HK-2 (cell line): ENCODE results near the gene C1orf105.
"Not testable (repeated sequence)": the region's sequence is repeated elsewhere in the genome, so short reads cannot be mapped to it uniquely, and the experiment has no call there.

Source experiments
- DNase-seq: peaks from one replicate; pipeline ENCODE4 v3.0.0-alpha.2; 2018; ENCODE audit not compliant: unreplicated experiment

C1orf105 gene

GRCh38 chr1:172420385-172420784 lies at the start of gene C1orf105:
TSS of gene C1orf105 (plus strand) at chr1:172420685. CDS start at chr1:172420886, 201 bp downstream.
- DNase-seq: no peak

DNA sequence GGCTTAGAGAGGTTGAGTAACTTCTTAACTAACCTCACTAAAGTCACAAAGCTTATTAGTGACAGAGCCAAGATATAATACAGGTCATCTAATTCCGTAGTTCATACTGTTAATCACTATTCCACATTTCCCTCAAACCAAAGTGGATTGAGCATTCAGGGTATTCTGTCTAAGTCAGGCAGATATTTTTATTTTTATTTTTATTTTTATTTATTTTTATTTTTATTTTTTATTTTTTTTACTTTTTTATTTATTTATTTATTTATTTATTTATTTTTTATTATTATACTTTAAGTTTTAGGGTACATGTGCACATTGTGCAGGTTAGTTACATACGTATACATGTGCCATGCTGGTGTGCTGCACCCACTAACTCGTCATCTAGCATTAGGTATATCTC lies 48.8 kb upstream of the C1orf105 start:
- not testable (repeated sequence) for DNase-seq

DNA sequence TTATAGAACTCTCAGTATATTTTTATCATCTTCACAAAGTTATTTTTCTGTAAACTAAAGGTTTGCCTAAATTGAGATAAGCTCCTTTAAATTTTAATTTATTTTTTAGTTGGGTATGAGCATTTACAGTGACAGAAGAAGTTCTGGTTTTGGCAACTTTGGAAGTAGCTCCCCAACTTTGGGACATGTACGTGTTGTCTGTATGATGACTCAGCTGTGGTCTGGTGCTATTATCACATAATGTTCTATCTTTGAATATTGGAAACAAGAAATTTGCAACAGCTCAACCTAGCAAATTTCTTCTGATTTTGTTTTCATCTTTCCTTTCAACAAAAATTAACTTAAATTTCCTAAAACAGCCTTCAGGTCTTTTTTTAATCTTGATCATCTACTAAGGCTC lies 46.6 kb upstream of the C1orf105 start:
- DNase-seq: no peak

DNA sequence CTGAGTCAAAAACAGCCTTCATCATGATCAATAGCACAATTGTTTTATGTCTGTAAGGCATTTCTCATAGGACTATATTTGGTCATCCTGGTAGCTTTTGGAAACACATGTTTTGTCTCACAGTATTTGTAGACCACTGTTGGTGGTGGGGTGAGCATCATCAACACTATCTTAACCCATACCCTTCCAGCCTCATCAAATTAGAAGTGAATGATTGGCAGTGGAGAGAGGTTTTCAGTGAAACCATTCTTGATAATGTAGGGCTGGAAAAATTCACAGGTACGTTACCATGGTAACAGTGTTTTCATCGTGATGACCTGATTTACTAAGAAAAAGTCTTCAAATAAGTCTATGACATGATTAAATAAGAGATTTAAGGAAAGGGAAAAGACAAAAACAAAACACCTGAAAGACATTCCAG lies 45.3 kb upstream of the C1orf105 start:
- DNase-seq: no peak

DNA sequence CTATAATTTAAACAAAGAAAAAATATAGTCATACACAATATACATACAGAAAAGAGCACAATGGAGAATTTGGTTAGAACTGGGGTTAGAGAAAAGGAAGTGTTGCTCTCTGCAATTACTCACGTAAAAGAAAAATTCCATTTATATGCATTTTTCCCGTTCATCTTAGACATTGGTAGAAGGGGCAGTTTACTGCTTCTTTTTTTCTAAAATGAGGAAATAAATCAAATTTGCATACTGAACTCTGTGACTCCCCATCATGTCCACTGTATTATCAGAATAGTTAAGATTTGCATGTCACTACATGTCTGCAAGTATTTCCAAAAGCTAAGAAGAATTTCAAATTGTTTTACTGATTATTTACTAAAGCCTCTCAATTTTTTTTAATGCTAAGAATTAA lies 44.1 kb upstream of the C1orf105 start:
- no peak for DNase-seq

DNA sequence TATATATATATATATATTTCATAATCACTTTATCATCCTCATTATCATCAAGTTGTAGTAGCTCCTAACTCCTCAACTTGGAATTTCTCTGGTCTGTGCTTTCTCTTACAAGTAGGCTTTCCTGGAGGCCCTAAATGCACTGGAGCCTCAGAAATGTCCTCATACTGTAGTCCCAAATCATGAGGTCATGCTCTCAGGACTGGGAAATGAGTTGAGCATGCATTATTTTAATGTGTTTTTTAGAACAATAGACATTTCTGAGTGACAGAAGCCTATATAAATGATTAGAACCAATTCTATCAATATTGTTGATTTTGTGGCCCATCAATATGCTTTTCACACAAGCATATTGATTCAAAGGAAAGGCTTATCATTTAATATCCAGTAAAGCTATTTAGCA lies 42.9 kb upstream of the C1orf105 start:
- DNase-seq: no peak

- DNase-seq: no peak
Measured at GRCh38 chr1:172378109-172378760, 42.2 kb upstream of the C1orf105 start.

- no peak for DNase-seq
Measured at GRCh38 chr1:172380441-172381244, 39.8 kb upstream of the C1orf105 start.

GRCh38 chr1:172381946-172382345 lies 38.5 kb upstream of the C1orf105 start:
- DNase-seq: no peak

DNA sequence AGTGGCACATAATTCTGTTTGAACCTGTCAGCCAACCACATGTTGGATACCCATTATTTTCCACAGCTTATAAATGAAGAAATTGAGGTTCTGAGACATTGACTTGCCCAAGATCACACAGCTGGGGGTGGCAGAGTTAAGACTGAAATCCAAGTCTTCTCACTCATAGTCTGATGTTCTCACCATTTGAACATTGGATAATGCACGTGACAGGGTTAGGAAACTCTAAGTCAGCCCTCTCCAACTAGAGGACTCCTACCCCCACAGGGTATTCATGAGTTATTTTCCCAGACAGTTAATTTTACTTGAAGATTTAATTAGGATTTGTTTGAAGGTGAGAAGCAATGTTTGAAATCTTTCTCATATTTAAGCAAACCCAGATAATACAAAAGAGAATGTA lies 38.1 kb upstream of the C1orf105 start:
- DNase-seq: no peak

GRCh38 chr1:172382990-172383389 lies 37.5 kb upstream of the C1orf105 start:
- DNase-seq: no peak

DNA sequence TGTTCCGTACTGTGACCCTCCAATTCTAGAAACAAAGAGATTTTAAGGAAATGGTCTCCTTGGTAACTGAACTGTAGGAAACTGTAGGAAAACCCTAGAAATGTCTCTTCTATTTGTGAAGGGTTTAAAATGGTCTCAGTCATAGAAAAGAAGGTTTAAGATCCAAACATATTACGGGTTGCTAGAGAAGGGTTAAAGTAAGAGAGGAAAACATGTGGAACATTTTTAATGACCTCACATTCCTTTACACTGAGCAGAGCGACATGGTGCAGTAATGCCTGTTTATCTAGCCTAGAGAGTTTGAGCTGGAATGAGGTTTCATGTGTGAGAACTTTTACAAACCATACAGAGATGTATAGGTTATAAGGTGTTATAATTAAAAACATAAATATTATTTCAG lies 36.9 kb upstream of the C1orf105 start:
- DNase-seq: no peak

DNA sequence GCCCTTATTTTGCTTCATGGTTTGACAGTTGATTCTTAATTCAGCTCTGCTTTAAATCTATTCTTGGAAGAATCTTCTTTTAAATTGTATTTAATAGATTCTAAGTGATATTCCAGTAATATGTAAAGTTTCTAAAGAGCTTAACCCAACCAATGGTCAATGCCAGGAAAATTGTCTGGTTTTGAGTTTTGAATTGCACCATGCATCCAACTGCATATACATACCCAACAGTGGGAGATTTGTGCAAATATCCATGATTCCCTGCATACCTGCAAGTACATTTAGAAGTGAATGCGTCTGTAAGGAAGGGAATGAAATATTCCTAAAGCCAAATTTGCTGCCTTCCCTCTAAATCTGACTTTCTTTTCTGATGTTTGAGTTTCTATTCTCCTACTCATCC lies 35.8 kb upstream of the C1orf105 start:
- DNase-seq: no peak

- DNase-seq: no peak
Measured at GRCh38 chr1:172386046-172386445, 34.4 kb upstream of the C1orf105 start.

DNA sequence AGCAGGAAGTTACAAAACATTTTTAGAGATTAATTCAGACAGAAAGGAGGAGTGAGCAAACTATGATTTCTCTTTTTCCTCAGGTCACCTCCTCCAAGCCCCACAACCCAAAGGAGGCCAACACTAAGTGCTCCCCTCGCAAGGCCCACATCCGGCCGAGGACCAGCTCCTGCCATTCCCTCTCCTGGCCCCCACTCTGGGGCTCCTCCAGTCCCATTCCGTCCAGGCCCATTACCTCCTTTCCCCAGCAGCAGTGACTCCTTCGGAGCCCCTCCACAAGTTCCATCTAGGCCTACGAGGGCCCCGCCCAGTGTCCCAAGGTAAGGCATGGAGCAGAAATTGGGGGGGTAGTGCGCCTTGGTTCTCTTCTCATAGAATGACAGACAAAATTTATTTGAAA lies 32.0 kb upstream of the C1orf105 start:
- no peak for DNase-seq

GRCh38 chr1:172390301-172390682 lies 30.2 kb upstream of the C1orf105 start:
- no peak for DNase-seq

GRCh38 chr1:172390683-172391551 lies 29.6 kb upstream of the C1orf105 start:
- no peak for DNase-seq

DNA sequence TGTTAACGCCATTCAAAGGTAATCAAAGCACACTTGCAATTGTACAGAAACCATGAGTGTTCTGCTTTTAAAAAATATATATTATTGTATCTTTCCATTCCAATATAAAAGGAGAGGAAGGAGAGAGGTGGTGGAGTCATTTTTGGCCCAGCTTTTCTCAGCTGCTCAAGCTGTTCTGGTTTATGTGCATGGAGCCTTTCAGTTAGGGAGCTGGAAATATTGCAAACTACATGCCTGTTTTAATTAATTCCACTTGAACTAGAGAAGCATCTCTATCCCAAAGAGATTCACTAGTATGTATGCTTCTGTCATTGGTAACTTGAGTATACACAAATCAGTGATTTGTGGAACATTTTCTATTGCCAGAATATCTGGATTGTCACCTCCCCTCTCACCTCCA lies 28.5 kb upstream of the C1orf105 start:
- DNase-seq: no peak

DNA sequence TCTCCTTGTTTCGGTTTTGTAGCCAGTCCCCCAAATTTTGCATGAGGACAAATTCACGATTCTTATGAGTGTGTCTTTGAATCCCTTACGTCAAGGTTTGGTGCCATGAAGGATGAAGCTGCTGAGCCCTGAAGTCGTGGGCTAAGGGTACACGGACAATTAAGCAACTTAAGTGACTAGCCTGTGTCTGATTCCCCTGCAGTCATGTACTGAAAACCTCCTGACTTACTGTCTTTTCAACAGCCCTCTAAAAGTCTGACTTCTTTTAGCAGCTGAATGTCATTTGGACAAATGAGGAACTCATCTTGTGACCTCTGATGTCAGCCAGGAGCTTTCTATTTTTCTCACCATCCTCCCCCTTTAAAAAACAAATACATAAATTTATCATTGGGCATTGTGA lies 27.1 kb upstream of the C1orf105 start:
- no peak for DNase-seq

DNA sequence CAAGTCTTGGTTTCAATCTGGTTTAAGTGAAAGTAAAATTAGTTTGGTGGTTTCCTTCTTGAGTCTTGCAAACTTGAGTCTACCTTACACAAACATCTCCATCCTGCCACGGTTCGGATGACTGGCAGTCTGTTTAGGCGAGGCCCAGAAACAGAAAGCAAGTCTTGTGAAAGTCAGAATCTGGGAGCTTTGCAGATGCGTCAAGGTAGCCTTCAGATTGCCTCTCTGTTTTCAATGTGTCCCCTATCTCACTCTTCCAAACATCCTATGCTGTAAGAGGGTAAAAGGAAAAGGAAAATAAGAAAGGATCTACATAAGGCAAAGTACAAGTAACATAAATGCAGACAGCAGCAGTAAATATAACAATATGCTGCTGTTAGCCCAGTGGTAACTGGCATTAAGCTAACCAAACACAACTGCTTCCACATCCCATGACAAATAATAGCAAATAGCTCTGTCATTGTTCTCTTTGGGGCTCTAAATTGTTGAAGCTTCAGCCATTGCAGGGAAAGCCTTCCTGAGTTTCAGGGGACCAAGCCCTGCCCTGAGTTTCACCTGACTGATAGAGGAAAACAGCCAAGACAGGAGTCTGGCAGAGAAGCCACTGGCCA lies 26.2 kb upstream of the C1orf105 start:
- DNase-seq: no peak

DNA sequence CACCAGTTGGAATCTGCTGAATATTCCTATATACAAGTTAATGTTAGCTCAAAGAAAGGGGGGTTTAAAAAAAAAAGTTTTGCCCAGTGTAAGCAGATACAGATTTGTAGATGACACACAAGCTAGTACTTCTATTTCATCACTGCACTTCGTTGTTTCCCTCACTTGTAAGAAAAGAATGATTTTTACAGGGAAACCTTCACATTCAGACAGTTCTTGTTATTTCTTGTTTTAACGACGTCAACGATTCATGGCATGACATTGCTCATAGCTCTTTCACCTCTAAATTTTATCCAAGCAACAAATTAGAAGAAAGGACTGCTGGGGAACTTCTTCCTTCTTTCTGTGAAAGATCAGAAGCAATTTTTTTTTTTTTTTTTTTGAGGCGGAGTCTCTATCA lies 25.7 kb upstream of the C1orf105 start:
- DNase-seq: no peak

GRCh38 chr1:172395576-172395975 lies 24.9 kb upstream of the C1orf105 start:
- DNase-seq: no peak
